Keratinocyte (primary cell): ENCODE measurements around the gene PACSIN2. TPM values are rescaled to one million over a fixed set of nuclear protein-coding genes. Genes with fewer than 3 reads are reported as not detected.
A peak's percentile ranks its signal among the peaks of the same experiment; 100 is the strongest.

Experiments
- DNase-seq: peaks from one replicate; pipeline ENCODE4 v3.0.0-alpha.2; 2011; ENCODE audit warnings: low read depth, missing footprints, low spot score
- FAIRE-seq: peaks from 2 replicates; lab custom pipeline; 2011; peaks lifted over from hg19 to GRCh38; lab: Jason Lieb, UNC
- H2AFZ ChIP-seq: 2 replicates; pipeline ENCODE4 v1.6.0; 2012; ENCODE audit warnings: low read length, control low read depth, inconsistent platforms; ENCODE audit not compliant: control insufficient read depth
- H3K27ac ChIP-seq: 2 replicates; pipeline ENCODE4 v1.5.1; 2011; ENCODE audit warnings: low read length; ENCODE audit not compliant: control insufficient read depth, insufficient read depth
- H3K27me3 ChIP-seq: 3 replicates; pipeline ENCODE4 v1.6.0; 2011; ENCODE audit warnings: low read length; ENCODE audit not compliant: control insufficient read depth, insufficient read depth; ENCODE audit errors: extremely low read depth
- H3K36me3 ChIP-seq, 2 experiments: 2 replicates in 1 of 2; 3 replicates in 1 of 2; pipeline ENCODE4 v1.5.1; 2011; ENCODE audit warnings: low read length in 2 of 2, mild to moderate bottlenecking in 1 of 2; ENCODE audit not compliant: control insufficient read depth in 2 of 2, insufficient read depth in 2 of 2; ENCODE audit errors: extremely low read depth in 1 of 2
- H3K4me1 ChIP-seq: 3 replicates; pipeline ENCODE4 v1.5.1; 2011; ENCODE audit warnings: low read length; ENCODE audit not compliant: control insufficient read depth, insufficient read depth; ENCODE audit errors: extremely low read depth
- H3K4me2 ChIP-seq: 3 replicates; pipeline ENCODE4 v1.6.0; 2011; ENCODE audit warnings: low read depth, low read length; ENCODE audit not compliant: control insufficient read depth, insufficient read depth; ENCODE audit errors: extremely low read depth
- H3K4me3 ChIP-seq, 3 experiments: fragments of 200-600 bp in 1 of 3; sonication (generic) in 1 of 3; 2 replicates in 2 of 3; 3 replicates in 1 of 3; pipeline ENCODE4 v1.5.1; 2011 to 2016; ENCODE audit warnings: low read length in 3 of 3, mild to moderate bottlenecking in 3 of 3, control low read depth in 2 of 3, inconsistent platforms in 1 of 3, low read depth in 1 of 3, mixed read lengths in 1 of 3, mixed run types in 1 of 3, moderate library complexity in 1 of 3; ENCODE audit not compliant: control insufficient read depth in 2 of 3, insufficient read depth in 2 of 3; ENCODE audit errors: extremely low read depth in 1 of 3
- H3K79me2 ChIP-seq: 2 replicates; pipeline ENCODE4 v1.6.0; 2012; ENCODE audit warnings: low read length; ENCODE audit not compliant: control insufficient read depth, insufficient read depth
- H3K9ac ChIP-seq: 3 replicates; pipeline ENCODE4 v1.6.0; 2011; ENCODE audit warnings: low read length; ENCODE audit not compliant: control insufficient read depth, insufficient read depth; ENCODE audit errors: extremely low read depth
- H3K9me1 ChIP-seq: 3 replicates; pipeline ENCODE4 v1.6.0; 2011; ENCODE audit warnings: low read length; ENCODE audit not compliant: control insufficient read depth, insufficient read depth; ENCODE audit errors: extremely low read depth
- H3K9me3 ChIP-seq: 2 replicates; pipeline ENCODE4 v1.5.1; 2012; ENCODE audit warnings: low read depth, low read length; ENCODE audit not compliant: control insufficient read depth
- H4K20me1 ChIP-seq: 3 replicates; pipeline ENCODE4 v1.6.0; 2011; ENCODE audit warnings: low read length; ENCODE audit not compliant: control insufficient read depth, insufficient read depth; ENCODE audit errors: extremely low read depth
- EZH2 ChIP-seq: IDR thresholded peaks from one replicate; pipeline ENCODE4 v1.6.1; 2012; ENCODE audit warnings: inconsistent platforms, mild to moderate bottlenecking, low read length, moderate library complexity
- dilution Hi-C: fragments of 300-500 bp; cut with MboI; formaldehyde crosslinking; loops from one replicate; pipeline ENCODE4 v1.7.0; 2020; ENCODE audit warnings: low sequenced_read_pairs; ENCODE audit not compliant: extremely low pct_ligation_motif_present
- polyA plus RNA-seq, 5 experiments: library from polyadenylated mRNA; depleted of rRNA in 3 of 5; stranded (reverse) in 3 of 5; stranded (forward) in 1 of 5; unstranded in 1 of 5; fragments of >200 nt; gene quantifications; 1 replicate in 1 of 5; 2 replicates in 3 of 5; 3 replicates in 1 of 5; pipeline versions ENCODE4 v1.2.1 to v1.2.3, GENCODE V29; 2011 to 2012; ENCODE audit warnings: missing spikeins in 2 of 5, low read depth in 1 of 5, low replicate concordance in 1 of 5
- TF ChIP-seq, protein P1 (sequence below), 3 experiments: IDR thresholded peaks in 1 of 3; conservative IDR thresholded peaks in 1 of 3; optimal IDR thresholded peaks in 1 of 3; 2 replicates in 2 of 3; 3 replicates in 1 of 3; pipeline versions ENCODE3 to v1.5.1; 2011; ENCODE audit warnings: low read length in 3 of 3, mild to moderate bottlenecking in 3 of 3, moderate library complexity in 2 of 3, control low read depth in 1 of 3, inconsistent platforms in 1 of 3; ENCODE audit not compliant: insufficient read depth in 2 of 3; ENCODE audit errors: extremely low read depth in 1 of 3

The PACSIN2 gene
- polyA plus RNA-seq, 1 donor (not counting 4 experiments of a cell fraction or from before 2014, with no cell fraction given) = 55.5 TPM

GRCh38 chr22:43015677-43016042, 711 bp upstream of the PACSIN2 start:
- H3K4me3 ChIP-seq = peak overlapping the region; percentile 82 to 84 (median 83)
- peak overlapping the region; percentile 83 for H3K9ac ChIP-seq
- no peaks in the 10 kb centered on the region for H3K27me3 ChIP-seq
- H3K4me2 ChIP-seq = peak overlapping the region; percentile 97
- no peaks in the 10 kb centered on the region for H3K36me3 ChIP-seq
- no peak for TF ChIP-seq EZH2
- TF ChIP-seq, protein P1, sequence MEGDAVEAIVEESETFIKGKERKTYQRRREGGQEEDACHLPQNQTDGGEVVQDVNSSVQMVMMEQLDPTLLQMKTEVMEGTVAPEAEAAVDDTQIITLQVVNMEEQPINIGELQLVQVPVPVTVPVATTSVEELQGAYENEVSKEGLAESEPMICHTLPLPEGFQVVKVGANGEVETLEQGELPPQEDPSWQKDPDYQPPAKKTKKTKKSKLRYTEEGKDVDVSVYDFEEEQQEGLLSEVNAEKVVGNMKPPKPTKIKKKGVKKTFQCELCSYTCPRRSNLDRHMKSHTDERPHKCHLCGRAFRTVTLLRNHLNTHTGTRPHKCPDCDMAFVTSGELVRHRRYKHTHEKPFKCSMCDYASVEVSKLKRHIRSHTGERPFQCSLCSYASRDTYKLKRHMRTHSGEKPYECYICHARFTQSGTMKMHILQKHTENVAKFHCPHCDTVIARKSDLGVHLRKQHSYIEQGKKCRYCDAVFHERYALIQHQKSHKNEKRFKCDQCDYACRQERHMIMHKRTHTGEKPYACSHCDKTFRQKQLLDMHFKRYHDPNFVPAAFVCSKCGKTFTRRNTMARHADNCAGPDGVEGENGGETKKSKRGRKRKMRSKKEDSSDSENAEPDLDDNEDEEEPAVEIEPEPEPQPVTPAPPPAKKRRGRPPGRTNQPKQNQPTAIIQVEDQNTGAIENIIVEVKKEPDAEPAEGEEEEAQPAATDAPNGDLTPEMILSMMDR (optimal IDR thresholded peaks at IDR 0.05 in 1 of 3, IDR thresholded peaks at IDR 0.05 in 1 of 3, conservative IDR thresholded peaks at IDR 0.05 in 1 of 3; ENCODE audit: extremely low read depth in 1 of 3, insufficient read depth in 2 of 3, low read length in 3 of 3) = no peak
- DNase-seq = no peak
- FAIRE-seq = peak; percentile 36
- dilution Hi-C loops = no loop called here
- peaks cover 35% of the 10 kb centered on the region for H3K4me1 ChIP-seq
- H4K20me1 ChIP-seq = peaks cover 6% of the 10 kb centered on the region
- H3K9me1 ChIP-seq = no peaks in the 10 kb centered on the region
- peak overlapping the region; percentile 66 for H3K27ac ChIP-seq
- peaks cover 40% of the 10 kb centered on the region for H3K79me2 ChIP-seq
- H3K9me3 ChIP-seq = no peaks in the 10 kb centered on the region
- peak overlapping the region; percentile 79 for H2AFZ ChIP-seq

- no peak for DNase-seq
- dilution Hi-C loops = no loop called here
- peak overlapping the region; percentile 66 for H3K27ac ChIP-seq
- H3K79me2 ChIP-seq = peaks cover 53% of the 10 kb centered on the region
- H3K9ac ChIP-seq = peak overlapping the region; percentile 83
- no peaks in the 10 kb centered on the region for H3K9me1 ChIP-seq
- no peaks in the 10 kb centered on the region for H3K27me3 ChIP-seq
- TF ChIP-seq, protein P1 (optimal IDR thresholded peaks at IDR 0.05 in 1 of 3, IDR thresholded peaks at IDR 0.05 in 1 of 3, conservative IDR thresholded peaks at IDR 0.05 in 1 of 3; ENCODE audit: extremely low read depth in 1 of 3, insufficient read depth in 2 of 3, low read length in 3 of 3) = no peak
- TF ChIP-seq EZH2 = no peak
- no peaks in the 10 kb centered on the region for H3K36me3 ChIP-seq
- H4K20me1 ChIP-seq = peaks cover 6% of the 10 kb centered on the region
- H3K4me2 ChIP-seq = peak overlapping the region; percentile 92
- peak overlapping the region; percentile 82 to 84 (median 83) for H3K4me3 ChIP-seq
- no peak for FAIRE-seq
- H2AFZ ChIP-seq = peak overlapping the region; percentile 56
- peaks cover 26% of the 10 kb centered on the region for H3K4me1 ChIP-seq
- no peaks in the 10 kb centered on the region for H3K9me3 ChIP-seq
Measured at GRCh38 chr22:43014316-43014868, 557 bp downstream of the PACSIN2 start.
